Eye (tissue), 1 donor: Measurements from ENCODE around the gene ANAPC1.
"Not testable (repeated sequence)": the region's sequence is repeated elsewhere in the genome, so short reads cannot be mapped to it uniquely, and the experiment has no call there.

ENCODE experiments used
- DNase-seq: peaks from one replicate; pipeline ENCODE4 v3.0.0-alpha.2; 2015

The ANAPC1 gene

GRCh38 chr2:111903930-111904439 lies 20.0 kb upstream of the ANAPC1 start:
- no peak for DNase-seq

DNA sequence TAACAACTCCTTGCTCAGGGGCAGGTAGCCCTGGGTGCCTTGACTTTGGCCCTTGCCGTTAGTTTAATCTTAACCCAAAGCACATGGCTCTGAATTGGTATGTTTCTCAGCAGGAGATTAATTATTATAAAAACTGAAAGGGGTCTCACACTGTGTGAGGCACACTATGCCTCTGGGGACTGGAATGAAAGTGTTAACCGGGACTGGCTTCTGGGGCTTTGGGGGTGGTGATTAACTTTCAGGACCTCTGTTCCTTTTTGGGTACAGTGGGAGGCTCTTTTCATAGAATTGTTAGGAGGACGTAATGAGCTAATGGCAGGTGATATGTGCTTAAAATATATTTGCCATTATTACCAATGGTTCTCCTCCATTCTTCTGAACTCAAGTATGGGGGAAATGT lies 19.5 kb upstream of the ANAPC1 start:
- DNase-seq: no peak

DNA sequence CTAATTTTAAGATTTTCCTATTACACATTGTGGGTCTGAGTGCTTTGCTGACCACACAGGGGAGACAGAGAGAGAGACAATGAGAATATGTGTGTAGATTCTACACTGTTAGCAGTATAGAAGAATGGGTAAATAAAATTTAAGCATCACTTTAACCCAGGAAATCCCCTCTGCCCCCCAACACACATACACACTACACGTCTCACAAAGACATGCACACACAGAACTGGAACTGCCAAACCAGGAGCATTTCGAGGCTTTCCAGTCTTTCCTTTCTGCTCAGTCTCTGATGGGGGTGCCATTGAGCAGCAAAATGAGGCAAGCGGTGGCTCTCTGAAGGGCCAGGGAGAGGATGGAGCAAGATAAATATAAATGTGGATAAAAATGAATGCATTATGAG lies 16.9 kb upstream of the ANAPC1 start:
- DNase-seq: peak; percentile 57

GRCh38 chr2:111898703-111899514 lies 14.9 kb upstream of the ANAPC1 start:
- peak; percentile 78 for DNase-seq

- DNase-seq: peak; percentile 96
These were observed 14.1 kb upstream of the ANAPC1 start, which contains the start of gene MERTK for GRCh38 chr2:111897924-111898702. Gene MERTK, plus strand, starts transcription at chr2:111898607. Its CDS starts 129 bp downstream, at chr2:111898736.

DNA sequence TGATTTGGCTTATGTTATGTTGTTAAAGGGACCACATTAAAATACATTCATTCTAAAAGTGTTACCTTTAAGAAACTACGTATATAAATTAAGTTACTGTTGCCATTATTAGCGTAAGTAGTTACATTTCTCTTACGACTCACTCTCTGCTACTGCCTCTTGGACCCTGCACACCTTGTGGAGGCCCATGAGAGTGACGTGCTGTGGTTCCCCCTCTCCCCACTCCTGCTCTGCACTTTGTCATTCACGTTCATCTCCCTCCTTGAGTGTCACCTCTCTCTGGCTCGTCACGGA lies 13.6 kb upstream of the ANAPC1 start:
- DNase-seq: no peak

- no peak for DNase-seq
These were observed 12.6 kb upstream of the ANAPC1 start for GRCh38 chr2:111896576-111896975.

GRCh38 chr2:111896024-111896423 lies 12.0 kb upstream of the ANAPC1 start:
- no peak for DNase-seq

DNA sequence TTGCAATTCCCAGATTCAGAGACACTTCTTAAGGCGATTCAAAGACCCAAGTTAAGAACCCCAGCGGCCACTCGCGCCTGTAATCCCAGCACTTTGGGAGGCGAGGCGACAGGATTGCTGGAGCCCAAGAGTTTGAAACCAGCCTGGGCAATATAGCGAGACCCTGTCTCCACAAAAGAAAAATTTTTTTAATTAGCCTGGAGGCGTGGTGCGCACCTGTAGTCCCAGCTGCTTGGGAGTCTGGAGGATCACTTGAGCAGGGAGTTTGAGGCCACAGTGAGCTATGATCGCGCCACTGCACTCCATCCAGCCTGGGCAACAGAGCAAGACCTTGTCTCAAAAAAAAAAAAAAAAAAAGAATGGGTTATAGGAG lies 585 bp upstream of the ANAPC1 start:
- no peak for DNase-seq

DNA sequence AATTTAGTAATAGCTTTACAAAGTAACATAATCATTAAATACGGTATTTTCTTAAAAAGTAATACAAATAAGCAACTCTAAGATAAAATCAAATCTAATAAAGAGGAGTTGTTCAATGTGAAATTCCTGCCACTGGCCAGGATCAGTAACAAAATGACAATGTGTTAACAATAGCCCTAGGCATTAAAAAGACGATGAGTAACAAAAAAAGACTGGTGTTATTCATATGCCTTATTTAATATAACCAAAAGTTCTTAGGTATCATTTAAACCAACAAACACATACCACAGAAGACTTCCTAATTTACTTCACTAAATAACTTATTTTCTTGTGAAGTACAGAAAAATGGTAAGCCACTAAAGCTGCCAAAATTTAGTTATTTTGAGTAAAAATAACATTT lies 11.2 kb downstream of the ANAPC1 start:
- not testable (repeated sequence) for DNase-seq

GRCh38 chr2:111865124-111865523 lies 18.9 kb downstream of the ANAPC1 start:
- DNase-seq: not testable (repeated sequence)

DNA sequence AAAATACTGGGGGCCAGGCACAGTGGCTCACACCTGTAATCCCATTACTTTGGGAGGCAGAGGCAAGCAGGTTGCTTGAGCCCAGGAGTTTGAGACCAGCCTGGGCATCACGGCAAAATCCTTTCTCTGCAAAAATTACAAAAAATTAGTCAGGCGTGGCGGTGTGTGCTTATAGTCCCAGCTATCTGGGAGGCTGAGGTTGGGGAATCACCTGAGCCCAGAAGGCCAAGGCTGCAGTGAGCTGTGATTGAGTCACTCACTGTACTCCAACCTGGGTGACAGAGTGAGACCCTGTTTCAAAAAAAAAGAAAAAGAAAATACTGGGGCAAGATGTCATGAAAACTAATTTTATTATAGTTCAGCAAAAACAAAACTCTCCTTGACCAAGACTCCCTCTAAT lies 24.0 kb downstream of the ANAPC1 start:
- not testable (repeated sequence) for DNase-seq

DNA sequence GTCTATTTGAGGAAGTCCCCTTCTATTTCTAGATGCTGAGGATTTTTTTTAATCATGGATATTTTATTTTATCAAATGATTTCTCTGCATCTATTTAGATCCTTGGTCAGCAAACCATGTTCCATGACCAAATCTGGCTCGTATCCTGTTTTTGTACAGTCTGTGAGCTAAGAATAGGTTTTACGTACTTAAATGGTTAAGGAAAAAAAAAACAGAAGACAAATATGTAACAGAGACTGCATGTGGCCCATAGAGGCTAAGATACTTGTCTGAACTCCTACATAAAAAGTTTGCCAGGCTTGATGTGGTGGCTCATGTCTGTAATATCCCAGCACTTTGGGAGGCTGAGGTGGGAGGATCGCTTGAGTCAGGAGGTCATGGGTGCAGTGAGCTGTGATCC lies 31.4 kb downstream of the ANAPC1 start:
- not testable (repeated sequence) for DNase-seq

DNA sequence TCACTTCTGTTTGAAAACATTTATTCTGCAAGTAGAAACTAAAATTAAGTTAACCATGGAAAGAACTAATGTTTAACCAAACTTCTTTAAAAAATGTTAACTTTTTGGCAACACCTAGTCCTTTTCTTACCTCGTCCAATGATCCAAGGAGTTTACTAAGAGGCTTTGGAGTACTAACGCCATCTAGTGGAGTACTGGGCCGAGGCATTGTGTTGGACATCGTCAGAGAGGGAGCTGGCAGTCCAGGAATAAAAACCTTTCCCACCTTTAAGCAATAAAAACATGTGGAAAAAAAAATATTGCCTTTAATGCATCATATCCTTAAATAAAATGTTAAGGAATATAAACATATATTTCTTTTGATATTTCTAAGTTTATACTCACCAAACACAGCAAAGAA lies 33.3 kb downstream of the ANAPC1 start:
- peak; percentile 23 for DNase-seq

DNA sequence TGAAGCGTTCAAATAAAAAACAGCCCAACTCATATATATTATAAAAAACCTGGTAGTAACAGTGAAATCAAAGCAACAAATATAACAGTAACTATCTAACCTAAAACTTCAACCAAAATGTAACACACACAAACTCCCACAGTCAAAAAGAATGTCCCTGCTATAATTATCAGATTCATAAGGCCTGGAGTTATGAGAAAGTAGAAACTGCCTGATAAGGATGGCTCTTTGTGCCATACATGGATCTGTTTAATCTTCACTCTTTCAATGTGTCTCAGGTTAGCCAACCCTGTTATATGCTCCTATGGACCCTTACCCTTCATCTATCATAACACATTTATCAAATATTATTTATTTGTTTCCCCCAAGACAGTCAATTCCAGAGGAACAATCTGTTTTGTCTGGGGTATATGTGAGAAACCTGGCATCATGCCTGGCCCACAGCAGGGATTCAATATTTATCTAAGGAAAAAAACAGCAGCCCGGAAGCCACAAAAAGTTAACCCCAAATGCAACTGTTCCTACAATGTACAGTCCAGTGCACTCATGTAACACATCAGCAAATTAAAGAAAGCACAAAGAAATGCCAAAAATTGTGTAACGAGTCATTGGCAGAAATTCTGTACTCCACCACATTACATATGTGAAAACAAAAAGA lies 44.2 kb downstream of the ANAPC1 start:
- DNase-seq: peak; percentile 6

DNA sequence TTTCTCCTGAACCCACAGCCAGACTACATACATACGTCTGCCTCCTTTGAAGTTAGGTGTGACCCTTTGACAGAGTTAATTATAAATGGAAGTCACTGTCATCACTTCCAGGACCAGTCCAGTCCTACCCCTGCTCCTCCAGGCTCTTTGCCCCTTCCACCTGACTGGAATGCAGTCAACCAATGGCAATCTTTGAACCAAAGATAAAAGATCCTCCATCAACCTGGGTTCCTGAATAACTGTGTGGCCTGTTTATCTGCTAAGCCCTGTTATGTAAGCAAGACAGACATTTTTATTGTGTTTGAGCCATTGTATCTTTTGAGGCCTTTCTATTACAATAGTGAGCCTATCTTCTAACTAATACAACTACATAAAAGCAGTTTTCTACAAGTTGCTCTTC lies 45.0 kb downstream of the ANAPC1 start:
- DNase-seq: not testable (repeated sequence)

- DNase-seq: not testable (repeated sequence)
These were observed 49.8 kb downstream of the ANAPC1 start for GRCh38 chr2:111834221-111834620.

- DNase-seq: not testable (repeated sequence)
These were observed 53.5 kb downstream of the ANAPC1 start for GRCh38 chr2:111830479-111830878.

DNA sequence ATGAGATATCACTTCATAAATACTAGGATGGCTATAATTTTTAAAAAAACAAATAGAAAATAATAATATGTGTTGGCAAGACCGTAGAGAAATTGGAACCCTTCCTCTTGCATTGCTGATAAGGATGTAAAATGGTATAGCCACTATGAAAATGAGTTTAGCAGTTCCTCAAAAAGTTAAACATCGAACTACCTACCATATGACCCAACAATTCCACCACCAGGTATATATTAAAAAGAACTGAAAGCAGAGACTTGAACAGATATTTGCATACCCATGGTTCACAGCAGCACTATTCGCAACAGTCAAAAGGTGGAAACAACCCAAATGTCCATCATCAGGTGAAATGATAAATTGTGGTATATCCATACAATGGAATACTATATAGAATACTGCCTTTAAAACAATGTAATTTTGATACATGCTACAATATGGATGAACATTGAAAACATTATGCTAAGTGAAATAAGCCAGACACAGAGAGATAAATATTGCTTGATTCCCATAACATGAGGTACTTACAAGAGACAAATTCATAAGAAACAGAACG lies 55.7 kb downstream of the ANAPC1 start:
- DNase-seq: not testable (repeated sequence)

- not testable (repeated sequence) for DNase-seq
These were observed 70.9 kb downstream of the ANAPC1 start for GRCh38 chr2:111812970-111813622.

DNA sequence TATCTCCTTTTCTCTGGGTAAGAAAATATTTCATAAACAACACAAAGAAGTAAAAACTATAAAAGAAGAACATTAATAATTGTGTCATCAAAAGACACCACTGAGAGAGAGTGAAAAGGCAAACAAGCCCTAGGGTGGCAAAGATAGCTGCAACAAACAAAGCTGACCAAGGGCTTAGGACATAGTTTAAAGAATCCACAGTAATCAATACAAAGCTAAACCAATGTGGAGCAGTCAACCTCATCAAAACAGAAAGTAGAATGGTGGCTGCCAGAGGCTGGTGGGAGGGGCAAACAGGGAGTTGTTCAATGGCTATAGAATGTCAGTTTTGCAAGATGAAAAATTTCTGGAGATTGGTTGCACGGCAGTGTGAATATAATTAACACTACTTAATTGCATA lies 93.4 kb downstream of the ANAPC1 start:
- not testable (repeated sequence) for DNase-seq

DNA sequence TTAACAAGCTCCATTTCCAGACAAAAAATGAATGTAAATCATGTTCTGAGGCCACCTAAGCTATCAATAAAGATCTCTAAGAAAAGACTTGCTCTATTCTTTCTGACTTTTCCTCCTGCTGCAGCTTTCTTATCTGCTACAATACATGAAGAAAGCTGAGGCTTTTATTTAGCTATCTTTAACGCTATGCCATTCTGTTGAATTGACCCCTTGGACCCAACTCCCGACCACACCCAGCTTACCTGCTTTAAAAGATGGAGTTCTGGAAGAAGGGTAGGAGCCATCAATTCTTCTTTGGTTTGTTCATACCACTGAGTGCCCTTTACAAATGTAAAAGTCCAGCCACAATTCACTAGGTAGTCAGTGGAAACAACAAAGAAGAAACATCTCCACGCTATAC lies 99.9 kb downstream of the ANAPC1 start:
- not testable (repeated sequence) for DNase-seq

DNA sequence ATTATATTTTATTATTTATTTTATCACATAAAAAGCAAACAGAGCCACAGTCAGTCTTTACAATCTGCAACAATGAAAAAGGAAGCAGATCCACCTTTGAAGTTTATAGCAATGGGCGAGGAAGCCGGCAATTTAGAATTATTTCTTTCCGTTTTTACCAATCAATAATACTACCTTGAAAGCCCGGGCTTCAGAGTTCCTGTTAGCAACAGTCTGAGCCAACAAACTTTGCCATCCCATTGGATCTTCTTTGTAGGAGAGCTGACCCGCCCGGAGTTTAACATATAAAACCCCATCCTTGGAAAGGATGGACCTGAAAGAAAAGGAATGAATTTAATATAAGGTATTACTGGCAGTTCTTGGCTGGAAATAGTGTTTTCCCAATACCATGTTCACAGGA lies 101.8 kb downstream of the ANAPC1 start:
- not testable (repeated sequence) for DNase-seq
